Vagina (tissue), 2 donors: ENCODE measurements around the gene DDX10. TPM values are rescaled to one million over a fixed set of nuclear protein-coding genes. Genes with fewer than 3 reads are reported as not detected.

Experiments
- DNase-seq, 2 donors: peaks; one replicate each; pipeline ENCODE4 v3.0.0-alpha.2; 2017; ENCODE audit errors: extremely low spot score in 2 of 2
- H3K27ac ChIP-seq: fragments of 200-600 bp; sonication (generic); one replicate; pipeline ENCODE4 v1.5.1; 2019
- H3K27me3 ChIP-seq: fragments of 200-600 bp; sonication (generic); one replicate; pipeline ENCODE4 v1.5.1; 2019
- H3K36me3 ChIP-seq, 2 donors: fragments of 200-600 bp; sonication (generic); one replicate each; pipeline ENCODE4 v1.5.1; 2017 to 2019
- H3K4me1 ChIP-seq: fragments of 200-600 bp; sonication (generic); one replicate; pipeline ENCODE4 v1.5.1; 2019
- H3K4me3 ChIP-seq, 2 donors: fragments of 200-600 bp; sonication (generic); 1 replicate in 1 of 2; 2 replicates in 1 of 2; pipeline ENCODE4 v1.5.1; 2016 to 2019
- H3K9me3 ChIP-seq: fragments of 200-600 bp; sonication (generic); one replicate; pipeline ENCODE4 v1.5.1; 2019
- POLR2A ChIP-seq, 2 donors: fragments of 450-650 bp; IDR thresholded peaks; one replicate each; pipeline ENCODE4 v1.6.1; 2017; ENCODE audit warnings: antibody characterized with exemption in 2 of 2, mild to moderate bottlenecking in 2 of 2, moderate library complexity in 2 of 2
- POLR2AphosphoS5 ChIP-seq, 2 donors: sonication (generic); formaldehyde crosslinking; IDR thresholded peaks; one replicate each; pipeline ENCODE4 v1.9.0; 2017; ENCODE audit warnings: antibody characterized with exemption in 2 of 2, mild to moderate bottlenecking in 2 of 2, low read depth in 1 of 2; ENCODE audit not compliant: insufficient read depth in 1 of 2
- intact Hi-C: fragments of 100-400 bp; cut with DNase I; formaldehyde crosslinking; loops from one replicate; pipeline ENCODE4 v1.15.1; 2023
- total RNA-seq: library from RNA; depleted of rRNA; stranded (reverse); fragments of >200 nt; gene quantifications from one replicate; pipeline ENCODE4 v1.2.3, GENCODE V29; 2016
- TF ChIP-seq, protein P1 (sequence below), 3 experiments: fragments of 450-650 bp in 2 of 3; fragments of 200-600 bp in 1 of 3; sonication (generic) in 1 of 3; IDR thresholded peaks; one replicate each; pipeline ENCODE4 v1.5.1; 2017 to 2019; ENCODE audit warnings: antibody characterized with exemption in 3 of 3, mild to moderate bottlenecking in 2 of 3, moderate library complexity in 2 of 3

DDX10 gene
- total RNA-seq, 1 donor from 2014 or later: 23.8 TPM

DNA sequence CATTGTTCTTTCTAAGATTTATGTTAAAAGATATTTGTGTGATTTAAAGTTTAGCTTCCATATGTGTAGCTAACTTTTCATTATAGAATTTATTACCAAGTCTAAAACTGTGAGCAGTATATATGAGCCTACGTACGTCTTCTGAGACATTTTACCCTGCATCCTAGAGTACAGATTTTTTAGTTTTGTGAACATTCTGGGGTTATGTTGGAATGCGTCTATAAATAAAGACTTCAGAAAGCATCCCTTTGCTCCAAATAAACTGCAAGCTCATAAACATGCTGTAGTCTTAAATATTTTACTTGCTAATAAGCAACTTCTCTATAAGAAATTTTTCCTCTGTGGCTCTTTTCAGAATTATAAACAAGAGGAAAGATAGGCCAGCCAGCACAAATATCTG is 236.5 kb downstream of the DDX10 start:
- no peaks in the 10 kb centered on the region for H3K4me1 ChIP-seq
- H3K27me3 ChIP-seq: no peaks in the 10 kb centered on the region
- DNase-seq: no peak
- H3K4me3 ChIP-seq: no peak overlapping the region
- intact Hi-C loops: no loop called here
- H3K36me3 ChIP-seq: no peaks in the 10 kb centered on the region
- no peak overlapping the region for H3K27ac ChIP-seq
- H3K9me3 ChIP-seq: no peaks in the 10 kb centered on the region
- TF ChIP-seq, protein P1, sequence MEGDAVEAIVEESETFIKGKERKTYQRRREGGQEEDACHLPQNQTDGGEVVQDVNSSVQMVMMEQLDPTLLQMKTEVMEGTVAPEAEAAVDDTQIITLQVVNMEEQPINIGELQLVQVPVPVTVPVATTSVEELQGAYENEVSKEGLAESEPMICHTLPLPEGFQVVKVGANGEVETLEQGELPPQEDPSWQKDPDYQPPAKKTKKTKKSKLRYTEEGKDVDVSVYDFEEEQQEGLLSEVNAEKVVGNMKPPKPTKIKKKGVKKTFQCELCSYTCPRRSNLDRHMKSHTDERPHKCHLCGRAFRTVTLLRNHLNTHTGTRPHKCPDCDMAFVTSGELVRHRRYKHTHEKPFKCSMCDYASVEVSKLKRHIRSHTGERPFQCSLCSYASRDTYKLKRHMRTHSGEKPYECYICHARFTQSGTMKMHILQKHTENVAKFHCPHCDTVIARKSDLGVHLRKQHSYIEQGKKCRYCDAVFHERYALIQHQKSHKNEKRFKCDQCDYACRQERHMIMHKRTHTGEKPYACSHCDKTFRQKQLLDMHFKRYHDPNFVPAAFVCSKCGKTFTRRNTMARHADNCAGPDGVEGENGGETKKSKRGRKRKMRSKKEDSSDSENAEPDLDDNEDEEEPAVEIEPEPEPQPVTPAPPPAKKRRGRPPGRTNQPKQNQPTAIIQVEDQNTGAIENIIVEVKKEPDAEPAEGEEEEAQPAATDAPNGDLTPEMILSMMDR (IDR thresholded peaks at IDR 0.05): no peak
- TF ChIP-seq POLR2A (IDR thresholded peaks at IDR 0.05) (no peak), POLR2AphosphoS5 (IDR thresholded peaks at IDR 0.05; ENCODE audit: insufficient read depth in 1 of 2, low read depth in 1 of 2) (no peak)

DNA sequence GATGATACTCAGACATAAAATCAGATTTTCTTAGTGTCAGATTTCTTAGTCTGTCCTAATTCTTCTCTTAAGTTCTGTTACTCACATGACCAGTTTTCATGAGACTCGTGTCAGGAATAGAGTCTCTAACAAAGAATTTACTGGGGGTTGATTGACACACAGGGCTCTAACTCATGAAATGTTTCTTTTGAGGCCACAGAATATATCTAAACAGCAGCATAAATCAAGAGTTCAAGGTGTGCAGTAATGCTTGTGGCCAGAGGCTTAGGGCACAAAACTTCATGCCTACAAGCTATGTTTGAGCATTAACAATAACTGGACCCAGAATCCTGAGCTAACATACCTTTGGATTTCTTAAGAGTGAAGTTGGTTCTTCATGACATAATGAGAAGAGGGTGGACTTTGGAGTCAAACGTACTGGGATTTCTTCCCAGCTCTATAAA is 237.2 kb downstream of the DDX10 start:
- Histone ChIP-seq H3K36me3 (no peaks in the 10 kb centered on the region), H3K4me1 (no peaks in the 10 kb centered on the region), H3K27me3 (no peaks in the 10 kb centered on the region), H3K9me3 (no peaks in the 10 kb centered on the region), H3K27ac (no peak overlapping the region), H3K4me3 (no peak overlapping the region)
- DNase-seq: no peak
- intact Hi-C loops: no loop called here
- no peak for TF ChIP-seq POLR2AphosphoS5 (IDR thresholded peaks at IDR 0.05; ENCODE audit: insufficient read depth in 1 of 2, low read depth in 1 of 2)
- TF ChIP-seq, protein P1 (IDR thresholded peaks at IDR 0.05): no peak
- no peak for TF ChIP-seq POLR2A (IDR thresholded peaks at IDR 0.05)

DNA sequence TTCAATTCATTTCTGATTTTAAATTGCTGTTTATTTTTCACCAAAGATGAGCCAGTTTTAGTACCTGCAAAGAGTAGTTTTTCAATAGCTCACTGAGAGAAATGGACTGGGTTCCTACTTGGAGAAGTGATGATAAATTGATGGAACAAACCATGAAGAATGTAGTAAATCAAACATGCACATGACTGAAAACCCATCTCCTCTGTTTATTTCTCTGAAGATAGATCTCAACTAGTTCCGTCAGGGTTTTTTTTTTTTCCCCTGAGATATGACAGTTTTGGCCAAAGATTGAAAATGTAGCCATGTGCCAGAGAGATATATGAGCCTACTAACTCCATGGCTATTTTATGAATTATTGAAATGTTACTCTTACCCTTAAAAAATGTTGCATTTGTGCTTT is 239.6 kb downstream of the DDX10 start:
- DNase-seq: no peak
- TF ChIP-seq POLR2AphosphoS5 (IDR thresholded peaks at IDR 0.05; ENCODE audit: insufficient read depth in 1 of 2, low read depth in 1 of 2) (no peak), POLR2A (IDR thresholded peaks at IDR 0.05) (no peak)
- TF ChIP-seq, protein P1 (IDR thresholded peaks at IDR 0.05): no peak
- Histone ChIP-seq H3K27me3 (no peaks in the 10 kb centered on the region), H3K4me3 (no peak overlapping the region), H3K36me3 (no peaks in the 10 kb centered on the region), H3K27ac (no peak overlapping the region), H3K4me1 (no peaks in the 10 kb centered on the region), H3K9me3 (no peaks in the 10 kb centered on the region)
- intact Hi-C loops: no loop called here

DNA sequence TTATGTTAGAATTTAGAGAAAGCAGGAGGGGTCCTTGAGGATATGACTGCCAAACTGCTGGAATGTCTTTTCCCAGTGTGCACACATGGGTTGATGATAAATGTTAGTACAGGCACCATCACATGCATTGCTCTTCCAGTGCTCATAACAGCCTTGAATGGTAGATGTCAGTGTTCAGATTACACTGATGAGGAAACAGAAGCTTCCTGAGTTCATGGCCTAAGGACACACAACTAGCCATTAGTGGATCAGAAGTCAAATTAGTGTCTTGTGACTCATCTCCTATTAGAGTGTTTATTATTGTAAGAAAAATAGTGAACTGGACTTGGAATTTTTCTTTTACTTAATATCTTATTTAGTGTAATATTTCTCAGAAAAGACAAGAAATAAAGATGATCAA is 241.5 kb downstream of the DDX10 start:
- no peak overlapping the region for H3K4me3 ChIP-seq
- no peaks in the 10 kb centered on the region for H3K4me1 ChIP-seq
- H3K9me3 ChIP-seq: no peaks in the 10 kb centered on the region
- intact Hi-C loops: no loop called here
- H3K36me3 ChIP-seq: no peaks in the 10 kb centered on the region
- TF ChIP-seq POLR2AphosphoS5 (IDR thresholded peaks at IDR 0.05; ENCODE audit: insufficient read depth in 1 of 2, low read depth in 1 of 2) (peak in 1 of 2 donors; percentile 52), POLR2A (IDR thresholded peaks at IDR 0.05) (no peak)
- TF ChIP-seq, protein P1 (IDR thresholded peaks at IDR 0.05): no peak
- DNase-seq: no peak
- no peaks in the 10 kb centered on the region for H3K27me3 ChIP-seq
- no peak overlapping the region for H3K27ac ChIP-seq

DNA sequence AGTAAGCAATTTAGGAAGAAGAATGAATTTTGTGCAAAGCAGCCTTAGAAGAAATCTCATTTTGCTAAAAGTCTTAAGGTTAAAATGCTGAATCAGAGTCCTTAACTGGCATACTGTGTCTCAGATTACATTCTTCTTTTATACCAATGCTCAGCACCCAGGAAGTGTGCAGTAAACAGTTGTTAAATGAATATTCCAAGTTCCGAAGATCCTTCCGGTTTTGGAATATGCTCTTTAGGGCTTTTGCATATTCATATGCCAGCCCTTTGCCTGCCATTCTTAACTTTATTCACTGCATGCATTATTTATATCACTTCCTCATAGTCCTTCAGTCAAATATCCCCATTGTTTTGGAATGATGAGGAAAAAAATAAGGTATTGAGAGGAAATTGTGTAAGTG is 242.0 kb downstream of the DDX10 start:
- H3K4me1 ChIP-seq: no peaks in the 10 kb centered on the region
- no peak for DNase-seq
- intact Hi-C loops: no loop called here

More for the DNA sequence above, 242.0 kb downstream of the DDX10 start:
- Histone ChIP-seq H3K9me3 (no peaks in the 10 kb centered on the region), H3K4me3 (no peak overlapping the region), H3K27ac (no peak overlapping the region), H3K36me3 (no peaks in the 10 kb centered on the region), H3K27me3 (no peaks in the 10 kb centered on the region)
- TF ChIP-seq POLR2A (IDR thresholded peaks at IDR 0.05) (no peak), POLR2AphosphoS5 (IDR thresholded peaks at IDR 0.05; ENCODE audit: insufficient read depth in 1 of 2, low read depth in 1 of 2) (no peak)
- TF ChIP-seq, protein P1 (IDR thresholded peaks at IDR 0.05): no peak
